ENCODE measurements around the gene MED16. TPM values are rescaled to one million over a fixed set of nuclear protein-coding genes. Genes with fewer than 3 reads are reported as not detected.

The MED16 gene
- total and polyA plus RNA-seq, 2 of the 13 experiments (the other 11 are each of a cell fraction or from before 2014, with no cell fraction given): 13.3 to 14.8 TPM

GRCh38 chr19:902093-902370, 9.0 kb upstream of the MED16 start:
- in situ Hi-C loops (cut with HindIII; ENCODE audit: extremely low pct_ligation_motif_present, low pct_unique_long_range_greater_than_20kb): no loop called here
- no TSS peak for BruUV-seq (replicated peaks)

GRCh38 chr19:901216-902092, 8.5 kb upstream of the MED16 start:
- 98% methylated on average over 25 of the region's 27 CpGs for WGBS (ENCODE audit: low lambda C conversion rate)
- Histone ChIP-seq H3K4me3 (replicated peaks in 1 of 3; ENCODE audit: insufficient read depth in 1 of 3, low read depth in 2 of 3, low read length in 3 of 3) (no peak overlapping the region), H3K27ac (ENCODE audit: extremely low read length, insufficient read depth, low read length) (no peak overlapping the region), H3K9me3 (ENCODE audit: low read length) (no peaks in the 10 kb centered on the region), H3K36me3 (replicated peaks in 1 of 2; ENCODE audit: control insufficient read depth in 1 of 2, insufficient read depth in 2 of 2, low read length in 2 of 2) (peaks cover 7 to 14% of the 10 kb centered on the region in 2 experiments; a peak in 4 of 5 replicates), H3K27me3 (ENCODE audit: control insufficient read depth in 1 of 2, insufficient read depth in 2 of 2, low read length in 2 of 2) (no peaks in the 10 kb centered on the region), H3K4me2 (ENCODE audit: low read depth, low read length) (no peak overlapping the region), H2AFZ (ENCODE audit: low read length) (no peak overlapping the region), H4K20me1 (ENCODE audit: insufficient read depth, low read length) (no peaks in the 10 kb centered on the region), H3K9ac (ENCODE audit: insufficient read depth, low read depth, low read length) (no peak overlapping the region), H3K79me2 (ENCODE audit: insufficient read depth, low read length) (no peaks in the 10 kb centered on the region), H3K4me1 (ENCODE audit: insufficient read depth, low read length) (no peaks in the 10 kb centered on the region)
- ChIA-PET POLR2A (no interaction called here), CTCF (ENCODE audit: low intra/inter-chr PET ratio, low total read pairs) (no interaction called here)
- FAIRE-seq (no peak), ATAC-seq (no peak), DNase-seq (ENCODE audit: low spot score) (no peak)
- in situ Hi-C loops (cut with HindIII; ENCODE audit: extremely low pct_ligation_motif_present, low pct_unique_long_range_greater_than_20kb): no loop called here
- intact Hi-C loops (cut with micrococcal nuclease; ENCODE audit: unreplicated experiment): no loop called here
- no TSS peak for BruUV-seq (replicated peaks)
- TF ChIP-seq LRRFIP1 (CRISPR knock-in tag; conservative IDR thresholded peaks at IDR 0.05) (no peak), CBX1 (IDR thresholded peaks at IDR 0.05; ENCODE audit: low read depth) (no peak), ATF7 (IDR thresholded peaks at IDR 0.05) (no peak), ATF7 (CRISPR knock-in tag; IDR thresholded peaks at IDR 0.05) (no peak), GATA4 (IDR thresholded peaks at IDR 0.05; ENCODE audit: borderline replicate concordance, low read depth) (no peak), NFIB (CRISPR knock-in tag; IDR thresholded peaks at IDR 0.05; ENCODE audit: borderline replicate concordance) (no peak), ZNF850 (CRISPR knock-in tag; conservative IDR thresholded peaks at IDR 0.05) (no peak), ZFP36L1 (CRISPR knock-in tag; IDR thresholded peaks at IDR 0.05) (no peak), POLR2AphosphoS5 (IDR thresholded peaks at IDR 0.05; ENCODE audit: low read depth, low read length) (no peak), ZBED4 (CRISPR knock-in tag; IDR thresholded peaks at IDR 0.05; ENCODE audit: borderline replicate concordance) (no peak), ZNF605 (CRISPR knock-in tag; IDR thresholded peaks at IDR 0.05) (no peak), RFX3 (CRISPR knock-in tag; IDR thresholded peaks at IDR 0.05) (no peak)

More at GRCh38 chr19:902093-902370, 9.0 kb upstream of the MED16 start:
- WGBS (ENCODE audit: low lambda C conversion rate): 95% methylated on average over 2 of the region's 7 CpGs
- DNase-seq (ENCODE audit: low spot score) (no peak), FAIRE-seq (no peak), ATAC-seq (no peak)
- no peaks in the 10 kb centered on the region for H3K79me2 ChIP-seq (ENCODE audit: insufficient read depth, low read length)
- H3K36me3 ChIP-seq (replicated peaks in 1 of 2; ENCODE audit: control insufficient read depth in 1 of 2, insufficient read depth in 2 of 2, low read length in 2 of 2): peaks cover 7 to 11% of the 10 kb centered on the region in 2 experiments; a peak in 4 of 5 replicates
- H3K9ac ChIP-seq (ENCODE audit: insufficient read depth, low read depth, low read length): no peak overlapping the region
- H3K4me3 ChIP-seq (replicated peaks in 1 of 3; ENCODE audit: insufficient read depth in 1 of 3, low read depth in 2 of 3, low read length in 3 of 3): no peak overlapping the region
- POLR2A ChIA-PET: no interaction called here
- no peaks in the 10 kb centered on the region for H3K4me1 ChIP-seq (ENCODE audit: insufficient read depth, low read length)
- H3K27ac ChIP-seq (ENCODE audit: extremely low read length, insufficient read depth, low read length): no peak overlapping the region
- H2AFZ ChIP-seq (ENCODE audit: low read length): no peak overlapping the region
- CTCF ChIA-PET (ENCODE audit: low intra/inter-chr PET ratio, low total read pairs): no interaction called here
- H4K20me1 ChIP-seq (ENCODE audit: insufficient read depth, low read length): no peaks in the 10 kb centered on the region
- intact Hi-C loops (cut with micrococcal nuclease; ENCODE audit: unreplicated experiment): no loop called here
- no peak overlapping the region for H3K4me2 ChIP-seq (ENCODE audit: low read depth, low read length)
- TF ChIP-seq ZNF33A (CRISPR knock-in tag; IDR thresholded peaks at IDR 0.05; ENCODE audit: borderline replicate concordance): no peak
- TF ChIP-seq ZFAT (CRISPR knock-in tag; conservative IDR thresholded peaks at IDR 0.05): no peak
- no peaks in the 10 kb centered on the region for H3K27me3 ChIP-seq (ENCODE audit: control insufficient read depth in 1 of 2, insufficient read depth in 2 of 2, low read length in 2 of 2)
- no peaks in the 10 kb centered on the region for H3K9me3 ChIP-seq (ENCODE audit: low read length)
